Measurements from ENCODE around the gene CST9L.

CST9L gene

DNA sequence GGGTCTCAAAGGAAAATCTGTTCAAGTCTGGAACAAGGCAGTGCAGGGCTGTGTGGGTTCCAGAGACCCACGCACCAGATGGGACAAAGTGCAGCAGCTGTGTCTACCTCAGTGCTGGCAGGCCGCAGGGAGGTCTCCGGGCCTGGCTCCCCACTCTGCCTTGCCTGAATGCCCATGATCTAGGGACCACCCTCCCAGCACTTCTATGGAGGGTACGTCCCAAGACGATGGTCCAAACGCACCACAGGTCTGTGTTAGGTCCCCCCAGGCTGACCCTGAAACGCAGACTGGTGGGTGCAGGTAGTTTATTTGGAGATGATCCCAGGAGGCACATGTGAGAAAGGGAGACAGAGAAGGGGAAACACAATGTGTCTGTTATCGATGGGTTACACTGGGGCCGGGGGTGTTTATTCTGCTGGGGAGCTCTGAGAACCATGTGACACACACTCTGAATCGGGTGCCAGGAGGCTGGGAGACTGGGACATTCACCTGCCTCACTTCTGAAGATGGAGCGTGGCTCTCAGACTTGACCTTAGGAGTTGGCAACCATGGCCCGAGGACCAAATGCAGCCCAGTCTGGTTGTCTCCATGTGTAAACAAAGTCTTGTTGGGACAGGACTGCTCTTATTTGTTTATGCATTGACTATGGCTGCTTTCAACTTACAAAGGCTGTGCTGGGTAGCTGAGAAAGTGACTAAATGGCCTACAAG is 21.7 kb downstream of the CST9L start:
- no peak for DNase-seq (ENCODE audit: low spot score)

DNA sequence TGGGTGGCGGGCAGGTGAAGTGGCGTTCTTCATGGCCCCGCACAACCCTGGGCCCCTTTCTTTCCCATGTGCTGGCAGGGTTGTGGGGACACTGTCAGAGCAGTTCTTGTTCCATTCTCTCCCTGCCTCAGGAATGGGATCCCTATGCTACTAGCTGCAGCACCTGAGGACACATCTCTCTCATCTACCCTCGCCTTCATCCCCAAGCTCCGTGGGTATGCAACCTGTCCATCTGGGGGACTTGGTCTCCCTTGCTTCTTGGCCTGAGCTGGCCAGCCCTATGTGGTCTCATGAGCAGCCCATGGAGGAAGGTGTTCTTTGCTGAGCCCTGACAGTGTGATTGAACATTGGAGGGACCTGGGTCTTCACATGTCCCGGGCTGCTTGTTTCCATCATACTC is 24.2 kb downstream of the CST9L start:
- no peak for DNase-seq (ENCODE audit: low spot score)

- no peak for DNase-seq (ENCODE audit: low spot score)
These were observed 25.5 kb downstream of the CST9L start for GRCh38 chr20:23542801-23543200.

GRCh38 chr20:23541776-23542175 is 26.5 kb downstream of the CST9L start:
- DNase-seq (ENCODE audit: low spot score): no peak

DNA sequence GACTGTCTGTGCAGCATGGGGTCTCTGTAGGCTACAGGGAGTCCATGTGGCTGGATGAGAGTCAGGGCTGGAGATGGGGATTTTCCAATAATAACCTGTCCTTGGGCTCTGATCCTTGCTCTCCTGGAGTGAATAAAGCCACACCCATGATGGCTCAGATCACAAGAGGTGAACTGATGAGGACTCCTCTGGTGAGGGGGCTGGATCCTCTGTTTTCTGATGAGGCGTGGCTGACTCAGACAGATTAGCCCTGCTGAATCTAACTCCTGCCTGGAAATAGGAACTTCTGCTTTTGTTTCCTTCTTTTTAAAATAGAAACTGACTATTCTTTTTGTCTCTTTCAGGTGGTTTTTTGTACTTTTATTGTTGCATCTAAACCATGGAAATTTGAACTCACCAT is 27.0 kb downstream of the CST9L start:
- DNase-seq (ENCODE audit: low spot score): peak; percentile 1

- DNase-seq (ENCODE audit: low spot score): no peak
These were observed 27.7 kb downstream of the CST9L start for GRCh38 chr20:23540624-23541023.

DNA sequence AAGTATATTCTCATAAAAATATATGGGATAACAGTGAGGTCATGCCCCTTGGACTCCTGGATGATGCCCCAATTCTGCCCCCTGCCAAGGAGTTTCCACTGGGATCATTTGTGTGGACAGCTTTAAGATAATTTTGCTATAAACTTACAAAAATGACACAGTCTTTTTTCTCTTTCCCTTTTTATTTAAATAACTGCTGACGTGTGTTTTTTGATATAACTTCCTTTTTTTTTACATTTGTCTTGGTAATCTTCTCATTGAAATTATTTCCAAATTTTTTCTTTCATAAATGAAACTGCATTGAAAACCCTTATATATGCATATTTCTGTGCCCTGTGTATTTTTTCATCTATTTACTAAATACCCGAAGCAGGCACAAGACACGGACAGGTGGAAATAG is 31.3 kb downstream of the CST9L start:
- DNase-seq (ENCODE audit: low spot score): no peak

DNA sequence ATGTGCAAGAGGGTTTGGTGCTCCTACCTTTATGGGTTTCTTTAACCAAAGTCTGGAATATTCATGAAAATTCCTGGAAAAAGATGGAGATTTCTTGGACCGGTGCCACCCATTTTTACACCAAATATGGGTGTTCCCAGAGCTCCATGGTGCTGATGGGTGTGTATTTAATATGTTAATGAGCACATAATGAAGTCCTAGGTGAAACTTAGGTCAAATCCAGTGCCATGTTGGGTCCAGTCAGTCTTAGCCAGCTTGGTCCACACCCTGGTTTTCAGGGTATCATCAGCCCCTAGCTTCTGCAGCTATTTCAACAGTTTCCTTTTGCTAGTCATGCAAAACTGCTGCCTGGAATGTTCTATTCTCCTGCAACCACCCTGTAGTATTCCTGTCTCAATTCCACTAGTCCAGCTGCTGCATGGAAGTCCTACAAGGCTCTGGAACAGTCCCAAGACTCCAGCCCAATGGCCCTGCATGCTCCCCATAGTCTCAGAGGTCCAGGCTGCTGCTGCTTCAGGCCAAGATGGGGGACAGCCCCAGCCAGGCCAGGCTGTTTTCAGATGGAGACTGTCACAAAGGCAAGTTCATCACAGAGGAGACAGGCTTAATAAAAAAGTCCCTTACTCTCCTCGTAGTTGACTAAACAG is 31.8 kb downstream of the CST9L start:
- DNase-seq (ENCODE audit: low spot score): no peak

DNA sequence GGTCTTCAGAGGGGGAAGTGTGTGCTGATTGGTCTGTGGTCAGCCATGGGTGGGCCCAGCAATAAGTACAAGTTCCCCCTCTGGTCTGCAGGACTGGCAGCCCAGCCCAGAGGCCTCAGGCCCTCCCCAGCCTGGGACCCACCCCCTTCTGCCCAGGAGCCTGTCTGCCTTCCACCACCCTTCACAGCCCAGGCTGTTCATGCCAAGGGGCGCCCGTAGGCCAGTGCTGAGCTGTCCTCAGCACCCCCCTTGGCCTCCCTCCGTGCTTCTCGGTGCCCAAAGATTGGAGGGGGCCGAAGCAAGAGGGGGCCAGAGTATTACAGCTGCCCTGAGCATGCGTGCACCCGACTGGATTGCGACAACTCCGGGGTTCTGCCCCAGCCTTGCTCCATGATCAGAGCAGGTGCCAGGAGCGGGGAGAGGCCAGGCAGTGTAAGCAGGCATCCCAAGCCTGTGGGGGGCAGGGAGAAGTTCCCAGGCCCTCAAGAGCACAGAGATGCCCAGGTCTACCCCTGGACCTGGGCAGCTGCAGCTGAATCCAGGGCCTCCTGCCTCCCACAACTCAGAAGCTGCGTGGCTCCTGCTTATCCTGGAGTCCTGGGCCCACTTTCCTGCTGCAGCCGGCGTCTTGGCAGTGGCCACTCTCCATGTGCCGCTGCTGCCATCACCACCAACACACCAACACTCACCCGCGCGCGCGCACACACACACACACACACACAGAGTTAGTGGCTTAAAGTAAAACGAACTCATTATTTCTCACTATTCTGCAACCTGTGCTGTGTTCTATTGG is 33.3 kb downstream of the CST9L start:
- DNase-seq (ENCODE audit: low spot score): no peak

DNA sequence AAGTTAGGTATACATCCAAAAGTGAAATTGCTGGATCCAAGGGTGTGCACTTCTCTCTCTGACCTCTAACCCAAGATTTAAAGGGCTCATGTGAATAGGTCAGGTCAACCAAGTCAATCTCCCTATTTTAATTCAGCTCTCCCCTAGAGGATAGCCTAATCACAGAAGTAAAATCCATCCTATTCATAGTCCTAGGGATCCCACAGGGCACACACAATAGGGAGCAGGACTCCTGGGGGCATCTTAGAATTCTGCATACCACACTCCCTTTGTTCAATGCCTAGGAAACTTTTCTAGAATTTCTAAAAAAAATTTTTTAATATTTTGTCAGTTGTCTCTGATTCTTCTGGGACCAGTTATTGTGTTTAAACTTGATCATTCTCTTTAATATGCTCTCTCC is 35.1 kb downstream of the CST9L start:
- DNase-seq (ENCODE audit: low spot score): no peak

DNA sequence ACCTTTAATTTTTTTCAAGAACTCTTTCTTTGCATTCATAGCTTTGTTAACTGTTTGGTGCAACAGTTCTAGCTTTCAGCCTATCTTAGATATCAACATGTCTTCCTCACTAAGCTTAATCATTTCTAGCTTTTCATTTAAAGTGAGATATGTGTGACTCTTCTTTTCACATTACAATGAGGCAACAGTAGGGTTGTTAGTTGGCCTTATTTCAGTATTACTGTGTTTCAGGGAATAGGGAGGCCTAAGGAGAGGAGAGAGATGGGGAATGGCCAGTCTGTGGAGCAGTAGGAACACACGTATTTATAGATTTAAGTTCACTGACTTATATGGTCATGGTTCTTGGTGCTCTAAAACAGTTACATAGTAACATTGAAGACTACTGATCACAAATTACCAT is 35.8 kb downstream of the CST9L start:
- no peak for DNase-seq (ENCODE audit: low spot score)

DNA sequence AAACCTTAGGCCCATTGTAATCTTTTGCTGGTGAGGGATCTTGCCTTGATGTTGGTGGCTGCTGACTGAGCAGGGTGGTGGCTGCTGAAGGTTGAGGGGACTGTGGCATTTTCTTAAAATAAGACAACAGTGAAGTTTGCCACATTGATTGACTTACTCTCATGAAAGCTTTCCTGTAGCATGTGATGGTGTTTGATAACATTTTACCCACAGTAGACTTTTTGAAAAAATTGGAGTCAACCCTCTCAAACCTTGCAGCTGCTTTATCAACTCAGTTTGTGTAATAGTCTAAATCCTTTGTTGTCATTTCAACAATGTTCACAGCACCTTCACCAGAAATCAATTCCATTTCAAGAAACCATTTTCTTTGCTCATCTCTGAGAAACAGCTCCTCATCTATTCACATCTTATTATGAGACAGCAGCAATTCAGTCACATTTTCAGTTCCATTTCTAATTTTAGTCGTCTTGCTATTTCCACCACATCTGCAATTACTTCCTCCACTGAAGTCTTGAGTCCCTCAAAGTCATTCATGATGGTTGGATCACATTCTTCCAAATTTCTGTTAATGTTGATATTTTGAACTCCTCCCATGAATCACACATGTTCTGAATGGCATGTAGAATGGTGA is 37.2 kb downstream of the CST9L start:
- no peak for DNase-seq (ENCODE audit: low spot score)

GRCh38 chr20:23528867-23529431 is 39.3 kb downstream of the CST9L start:
- no peak for DNase-seq (ENCODE audit: low spot score)

GRCh38 chr20:23526850-23527249 is 41.4 kb downstream of the CST9L start:
- DNase-seq (ENCODE audit: low spot score): no peak

DNA sequence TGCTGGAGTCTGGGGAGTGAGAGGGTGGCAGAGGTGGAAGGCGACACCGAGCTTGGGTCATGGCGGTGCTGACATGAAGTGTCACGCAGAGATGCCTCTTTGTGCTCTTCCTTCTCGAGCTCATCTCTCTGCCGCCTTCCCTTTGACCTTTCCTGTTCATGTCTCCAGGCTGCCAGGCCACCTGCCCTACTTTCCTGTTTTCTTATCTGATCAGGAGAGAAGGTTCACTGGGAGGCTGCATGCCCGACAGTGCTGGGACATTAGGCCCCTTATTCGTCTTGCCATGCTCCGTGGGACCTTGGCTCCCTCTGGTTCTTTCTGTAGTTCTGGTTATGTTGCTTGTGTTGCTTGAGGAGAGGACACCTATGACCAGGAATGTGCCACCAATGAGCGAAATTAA is 44.1 kb downstream of the CST9L start:
- no peak for DNase-seq (ENCODE audit: low spot score)

DNA sequence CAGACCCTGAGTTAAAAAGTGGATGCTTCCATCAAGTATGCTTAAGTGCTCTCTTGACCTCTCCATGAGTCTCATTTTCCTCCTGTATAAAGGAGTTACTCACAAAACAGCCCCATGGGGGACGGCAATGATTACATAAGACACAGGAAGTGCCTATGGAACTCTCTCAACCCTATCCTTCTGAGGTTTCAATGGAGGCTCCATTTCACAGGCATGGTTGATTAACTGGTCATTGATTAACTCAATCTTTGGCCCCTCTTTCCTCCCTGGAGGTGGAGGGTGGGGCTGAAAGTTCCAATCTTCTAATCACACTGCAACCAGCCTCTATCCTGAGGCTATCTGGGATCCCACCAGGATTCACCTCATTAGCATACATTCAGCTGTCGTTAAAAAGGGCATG is 48.1 kb downstream of the CST9L start:
- no peak for DNase-seq (ENCODE audit: low spot score)

- DNase-seq (ENCODE audit: low spot score): no peak
These were observed 48.7 kb downstream of the CST9L start for GRCh38 chr20:23519556-23519955.

DNA sequence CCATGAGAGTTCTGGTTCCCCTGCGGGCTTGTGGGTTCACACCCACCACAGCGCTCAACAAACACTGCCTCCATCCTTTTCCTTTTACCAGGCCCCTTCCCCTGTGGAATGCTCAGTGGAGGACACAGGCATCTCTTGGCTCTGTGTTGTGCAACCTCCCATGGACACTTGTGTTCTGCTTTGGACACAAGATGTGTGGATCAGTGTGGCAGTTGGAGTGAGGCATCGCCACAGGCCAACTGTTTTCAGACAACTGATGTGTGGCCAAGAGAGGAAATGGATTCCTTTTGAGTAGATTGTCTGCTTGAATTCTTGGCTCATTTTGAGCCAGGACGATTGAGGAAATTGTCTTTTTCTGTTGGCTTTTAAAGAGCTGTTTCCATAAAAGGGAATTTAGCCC is 50.6 kb downstream of the CST9L start:
- no peak for DNase-seq (ENCODE audit: low spot score)

- no peak for DNase-seq (ENCODE audit: low spot score)
These were observed 52.9 kb downstream of the CST9L start for GRCh38 chr20:23515250-23515939.

- DNase-seq (ENCODE audit: low spot score): no peak
These were observed 53.4 kb downstream of the CST9L start for GRCh38 chr20:23514848-23515247.

Measured in CD4-positive, alpha-beta T cell treated with Interleukin-2 at 100 ng/mL for 4 hours (primary cell).